Spinal cord (tissue), 10 donors: ENCODE data around the gene RADIL. TPM values are rescaled to one million over a fixed set of nuclear protein-coding genes. Genes with fewer than 3 reads are reported as not detected.
A peak's percentile ranks its signal among the peaks of the same experiment; 100 is the strongest.

Experiments
- DNase-seq, 6 donors: peaks; one replicate each; pipeline versions ENCODE4 v3.0.0 to v3.0.0-alpha.2; 2013 to 2015; ENCODE audit warnings: low spot score in 6 of 6, low read depth in 4 of 6
- H3K27ac ChIP-seq: one replicate; pipeline ENCODE4 v1.5.1; 2013; ENCODE audit warnings: low read depth, low read length, control low read depth
- H3K27me3 ChIP-seq: one replicate; pipeline ENCODE4 v1.6.1; 2013; ENCODE audit warnings: low read length; ENCODE audit not compliant: control insufficient read depth, insufficient read depth
- H3K36me3 ChIP-seq: one replicate; pipeline ENCODE4 v1.6.1; 2013; ENCODE audit warnings: low read length; ENCODE audit not compliant: control insufficient read depth, insufficient read depth
- H3K4me1 ChIP-seq: one replicate; pipeline ENCODE4 v1.6.1; 2013; ENCODE audit warnings: low read length; ENCODE audit not compliant: control insufficient read depth, insufficient read depth
- H3K4me3 ChIP-seq: one replicate; pipeline ENCODE4 v1.5.1; 2013; ENCODE audit warnings: low read depth, low read length, control low read depth
- H3K9me3 ChIP-seq: one replicate; pipeline ENCODE4 v1.6.1; 2013; ENCODE audit warnings: low read length; ENCODE audit not compliant: control insufficient read depth, insufficient read depth
- WGBS: methylation state at CpG from one replicate; pipeline ENCODE4 v1.1.5; 2013; ENCODE audit warnings: missing lambda C conversion rate; ENCODE audit not compliant: insufficient coverage; 5-methylcytosine and 5-hydroxymethylcytosine counted together
- polyA plus RNA-seq, 2 donors: library from polyadenylated mRNA; unstranded; fragments of 120-200 nt; gene quantifications; one replicate each; pipeline ENCODE4 v1.2.1, GENCODE V29; 2013; ENCODE audit not compliant: insufficient read length in 2 of 2
- total RNA-seq, 2 donors: library from RNA; depleted of rRNA in 1 of 2; stranded (reverse); fragments of 120-200 nt in 1 of 2; fragments of >200 nt in 1 of 2; gene quantifications; one replicate each; pipeline versions ENCODE4 v1.2.3 to v1.2.4, GENCODE V29; 2013 to 2014
- donor health status: healthy.

The RADIL gene
- total and polyA plus RNA-seq, 4 donors, result 4.8 to 23.7 (median 13.2) TPM

GRCh38 chr7:4774007-4774406 is 109.5 kb downstream of the RADIL start:
- H3K4me3 ChIP-seq, result no peak overlapping the region
- H3K27me3 ChIP-seq, result no peaks in the 10 kb centered on the region
- WGBS, result 90% methylated on average over 9 of the region's 12 CpGs
- H3K4me1 ChIP-seq, result peaks cover 21% of the 10 kb centered on the region
- H3K27ac ChIP-seq, result no peak overlapping the region
- DNase-seq, result no peak
- H3K36me3 ChIP-seq, result peaks cover 33% of the 10 kb centered on the region
- H3K9me3 ChIP-seq, result no peaks in the 10 kb centered on the region

- no peak for DNase-seq
- Histone ChIP-seq H3K4me1 (peaks cover 18% of the 10 kb centered on the region), H3K36me3 (peaks cover 39% of the 10 kb centered on the region), H3K4me3 (no peak overlapping the region), H3K27ac (no peak overlapping the region), H3K27me3 (no peaks in the 10 kb centered on the region), H3K9me3 (no peaks in the 10 kb centered on the region)
- 91% methylated on average over 6 of the region's 6 CpGs for WGBS
These were observed 111.2 kb downstream of the RADIL start for GRCh38 chr7:4772306-4772705.

- DNase-seq, result no peak
- H3K27me3 ChIP-seq, result no peaks in the 10 kb centered on the region
- 87% methylated on average over 7 of the region's 9 CpGs for WGBS
- H3K27ac ChIP-seq, result no peak overlapping the region
- H3K9me3 ChIP-seq, result no peaks in the 10 kb centered on the region
- H3K36me3 ChIP-seq, result peaks cover 44% of the 10 kb centered on the region
- H3K4me1 ChIP-seq, result peaks cover 17% of the 10 kb centered on the region
- H3K4me3 ChIP-seq, result no peak overlapping the region
These were observed 111.8 kb downstream of the RADIL start for GRCh38 chr7:4771737-4772136.

- Histone ChIP-seq H3K9me3 (no peaks in the 10 kb centered on the region), H3K36me3 (peaks cover 52% of the 10 kb centered on the region), H3K4me3 (no peak overlapping the region), H3K27ac (no peak overlapping the region), H3K4me1 (peaks cover 9% of the 10 kb centered on the region), H3K27me3 (no peaks in the 10 kb centered on the region)
- WGBS, result 90% methylated on average over 1 of the region's 9 CpGs
- no peak for DNase-seq
These were observed 112.6 kb downstream of the RADIL start for GRCh38 chr7:4770886-4771285.

- Histone ChIP-seq H3K9me3 (no peaks in the 10 kb centered on the region), H3K27ac (no peak overlapping the region), H3K4me3 (no peak overlapping the region), H3K36me3 (peaks cover 63% of the 10 kb centered on the region), H3K4me1 (peaks cover 4% of the 10 kb centered on the region), H3K27me3 (no peaks in the 10 kb centered on the region)
- 38% methylated on average over 7 of the region's 7 CpGs for WGBS
- peak in 1 of 6 donors; percentile 9 for DNase-seq
These were observed 113.8 kb downstream of the RADIL start for GRCh38 chr7:4769761-4770160.

- H3K4me3 ChIP-seq, result no peak overlapping the region
- H3K27me3 ChIP-seq, result no peaks in the 10 kb centered on the region
- no peaks in the 10 kb centered on the region for H3K9me3 ChIP-seq
- no peak overlapping the region for H3K27ac ChIP-seq
- H3K4me1 ChIP-seq, result no peaks in the 10 kb centered on the region
- peaks cover 72% of the 10 kb centered on the region for H3K36me3 ChIP-seq
- no peak for DNase-seq
- WGBS, result 93% methylated on average over 18 of the region's 27 CpGs
These were observed 114.6 kb downstream of the RADIL start for GRCh38 chr7:4768597-4769569.

GRCh38 chr7:4766666-4767519 is 116.6 kb downstream of the RADIL start:
- Histone ChIP-seq H3K9me3 (no peaks in the 10 kb centered on the region), H3K4me3 (no peak overlapping the region), H3K27me3 (no peaks in the 10 kb centered on the region), H3K27ac (no peak overlapping the region), H3K4me1 (no peaks in the 10 kb centered on the region), H3K36me3 (peaks cover 84% of the 10 kb centered on the region)
- DNase-seq, result no peak
- WGBS, result 91% methylated on average over 21 of the region's 37 CpGs

- H3K27ac ChIP-seq, result no peak overlapping the region
- H3K27me3 ChIP-seq, result no peaks in the 10 kb centered on the region
- H3K4me1 ChIP-seq, result no peaks in the 10 kb centered on the region
- no peak overlapping the region for H3K4me3 ChIP-seq
- H3K36me3 ChIP-seq, result peaks cover 85% of the 10 kb centered on the region
- no peak for DNase-seq
- no peaks in the 10 kb centered on the region for H3K9me3 ChIP-seq
- 79% methylated on average over 23 of the region's 23 CpGs for WGBS
These were observed 117.6 kb downstream of the RADIL start for GRCh38 chr7:4765776-4766490.

GRCh38 chr7:4764402-4765007 is 119.0 kb downstream of the RADIL start:
- Histone ChIP-seq H3K4me3 (no peak overlapping the region), H3K9me3 (no peaks in the 10 kb centered on the region), H3K4me1 (no peaks in the 10 kb centered on the region), H3K27me3 (no peaks in the 10 kb centered on the region), H3K36me3 (peaks cover 94% of the 10 kb centered on the region), H3K27ac (no peak overlapping the region)
- no peak for DNase-seq
- 94% methylated on average over 30 of the region's 35 CpGs for WGBS
